ENCODE results near the gene RPF1. TPM values are rescaled to one million over a fixed set of nuclear protein-coding genes. Genes with fewer than 3 reads are reported as not detected.
A peak's percentile ranks its signal among the peaks of the same experiment; 100 is the strongest.

Gene RPF1
- total RNA-seq, 1 donor from 2014 or later = 23.2 TPM

- Mint-ChIP-seq H3K27ac (no peak overlapping the region), H3K4me1 (no peaks in the 10 kb centered on the region), H3K27me3 (ENCODE audit: low read depth) (peaks cover 32% of the 10 kb centered on the region), H3K36me3 (no peaks in the 10 kb centered on the region), H3K4me3 (no peak overlapping the region), H3K9me3 (peaks cover 10% of the 10 kb centered on the region)
- no peak for TF ChIP-seq CTCF (IDR thresholded peaks at IDR 0.05; ENCODE audit: unreplicated experiment)
- DNase-seq (ENCODE audit: low spot score in 2 of 2, unreplicated experiment in 2 of 2) = no peak
Observed at GRCh38 chr1:84452436-84452835, 26.6 kb upstream of the RPF1 start.

- no peaks in the 10 kb centered on the region for H3K36me3 Mint-ChIP-seq
- no peak for DNase-seq (ENCODE audit: low spot score in 2 of 2, unreplicated experiment in 2 of 2)
- TF ChIP-seq CTCF (IDR thresholded peaks at IDR 0.05; ENCODE audit: unreplicated experiment) = no peak
- no peak overlapping the region for H3K4me3 Mint-ChIP-seq
- H3K9me3 Mint-ChIP-seq = peaks cover 7% of the 10 kb centered on the region
- no peak overlapping the region for H3K27ac Mint-ChIP-seq
- H3K4me1 Mint-ChIP-seq = no peaks in the 10 kb centered on the region
- peaks cover 75% of the 10 kb centered on the region for H3K27me3 Mint-ChIP-seq (ENCODE audit: low read depth)
Observed at GRCh38 chr1:84462118-84462517, 16.9 kb upstream of the RPF1 start.

- TF ChIP-seq CTCF (IDR thresholded peaks at IDR 0.05; ENCODE audit: unreplicated experiment) = no peak
- H3K27me3 Mint-ChIP-seq (ENCODE audit: low read depth) = peaks cover 88% of the 10 kb centered on the region
- no peak overlapping the region for H3K27ac Mint-ChIP-seq
- DNase-seq (ENCODE audit: low spot score in 2 of 2, unreplicated experiment in 2 of 2) = no peak
- H3K4me3 Mint-ChIP-seq = no peak overlapping the region
- no peaks in the 10 kb centered on the region for H3K4me1 Mint-ChIP-seq
- H3K36me3 Mint-ChIP-seq = no peaks in the 10 kb centered on the region
- peaks cover 7% of the 10 kb centered on the region for H3K9me3 Mint-ChIP-seq
Observed at GRCh38 chr1:84467298-84467697, 11.8 kb upstream of the RPF1 start.

GRCh38 chr1:84476225-84476624 lies 2.8 kb upstream of the RPF1 start:
- H3K4me3 Mint-ChIP-seq = no peak overlapping the region
- no peak for TF ChIP-seq CTCF (IDR thresholded peaks at IDR 0.05; ENCODE audit: unreplicated experiment)
- peaks cover 14% of the 10 kb centered on the region for H3K4me1 Mint-ChIP-seq
- H3K9me3 Mint-ChIP-seq = peaks cover 15% of the 10 kb centered on the region
- DNase-seq (ENCODE audit: low spot score in 2 of 2, unreplicated experiment in 2 of 2) = no peak
- no peak overlapping the region for H3K27ac Mint-ChIP-seq
- H3K36me3 Mint-ChIP-seq = peaks cover 5% of the 10 kb centered on the region
- peaks cover 73% of the 10 kb centered on the region for H3K27me3 Mint-ChIP-seq (ENCODE audit: low read depth)

- DNase-seq (ENCODE audit: low spot score in 2 of 2, unreplicated experiment in 2 of 2) = no peak
- Mint-ChIP-seq H3K27ac (peak overlapping the region; percentile 97), H3K4me3 (peak overlapping the region; percentile 98), H3K36me3 (peaks cover 17% of the 10 kb centered on the region), H3K9me3 (peaks cover 15% of the 10 kb centered on the region), H3K27me3 (ENCODE audit: low read depth) (peaks cover 38% of the 10 kb centered on the region), H3K4me1 (peaks cover 24% of the 10 kb centered on the region)
- TF ChIP-seq CTCF (IDR thresholded peaks at IDR 0.05; ENCODE audit: unreplicated experiment) = no peak
Observed at GRCh38 chr1:84479998-84480397, 932 bp downstream of the RPF1 start.

GRCh38 chr1:84480650-84481049 lies 1.6 kb downstream of the RPF1 start:
- no peak overlapping the region for H3K27ac Mint-ChIP-seq
- peak overlapping the region; percentile 40 for H3K4me3 Mint-ChIP-seq
- H3K9me3 Mint-ChIP-seq = peaks cover 15% of the 10 kb centered on the region
- no peak for TF ChIP-seq CTCF (IDR thresholded peaks at IDR 0.05; ENCODE audit: unreplicated experiment)
- DNase-seq (ENCODE audit: low spot score in 2 of 2, unreplicated experiment in 2 of 2) = no peak
- peaks cover 31% of the 10 kb centered on the region for H3K27me3 Mint-ChIP-seq (ENCODE audit: low read depth)
- H3K36me3 Mint-ChIP-seq = peaks cover 19% of the 10 kb centered on the region
- peaks cover 24% of the 10 kb centered on the region for H3K4me1 Mint-ChIP-seq
